ENCODE measurements around the gene BAIAP2.
"Not testable (repeated sequence)": the region's sequence is repeated elsewhere in the genome, so short reads cannot be mapped to it uniquely, and the experiment has no call there.

BAIAP2 gene

GRCh38 chr17:81070541-81071246 lies 35.7 kb downstream of the BAIAP2 start:
- no peak for DNase-seq

GRCh38 chr17:81071761-81072741 lies 37.1 kb downstream of the BAIAP2 start:
- no peak for DNase-seq

- DNase-seq, result no peak
Measured at GRCh38 chr17:81073967-81074839, 39.3 kb downstream of the BAIAP2 start.

- DNase-seq, result no peak
Measured at GRCh38 chr17:81074875-81075274, 39.9 kb downstream of the BAIAP2 start.

- no peak for DNase-seq
Measured at GRCh38 chr17:81075307-81075706, 40.4 kb downstream of the BAIAP2 start.

GRCh38 chr17:81076141-81076679 lies 41.3 kb downstream of the BAIAP2 start:
- DNase-seq, result no peak

- DNase-seq, result not testable (repeated sequence)
Measured at GRCh38 chr17:81078026-81078913, 43.3 kb downstream of the BAIAP2 start.

GRCh38 chr17:81080019-81080418 lies 45.1 kb downstream of the BAIAP2 start:
- no peak for DNase-seq

GRCh38 chr17:81081222-81082176 lies 46.5 kb downstream of the BAIAP2 start:
- DNase-seq, result no peak

GRCh38 chr17:81082177-81083073 lies 47.5 kb downstream of the BAIAP2 start:
- no peak for DNase-seq

GRCh38 chr17:81083125-81083765 lies 48.3 kb downstream of the BAIAP2 start:
- DNase-seq, result no peak

- no peak for DNase-seq
Measured at GRCh38 chr17:81084680-81085419, 49.9 kb downstream of the BAIAP2 start.

- no peak for DNase-seq
Measured at GRCh38 chr17:81085420-81085911, 50.5 kb downstream of the BAIAP2 start.

- no peak for DNase-seq
Measured at GRCh38 chr17:81086789-81087551, 52.0 kb downstream of the BAIAP2 start.

GRCh38 chr17:81090361-81091136 lies 55.6 kb downstream of the BAIAP2 start:
- DNase-seq, result no peak

GRCh38 chr17:81091154-81091553 lies 56.2 kb downstream of the BAIAP2 start:
- DNase-seq, result no peak

Data from SHP77 (cell line).